Measurements from ENCODE around the gene SLC4A4.

Gene SLC4A4

DNA sequence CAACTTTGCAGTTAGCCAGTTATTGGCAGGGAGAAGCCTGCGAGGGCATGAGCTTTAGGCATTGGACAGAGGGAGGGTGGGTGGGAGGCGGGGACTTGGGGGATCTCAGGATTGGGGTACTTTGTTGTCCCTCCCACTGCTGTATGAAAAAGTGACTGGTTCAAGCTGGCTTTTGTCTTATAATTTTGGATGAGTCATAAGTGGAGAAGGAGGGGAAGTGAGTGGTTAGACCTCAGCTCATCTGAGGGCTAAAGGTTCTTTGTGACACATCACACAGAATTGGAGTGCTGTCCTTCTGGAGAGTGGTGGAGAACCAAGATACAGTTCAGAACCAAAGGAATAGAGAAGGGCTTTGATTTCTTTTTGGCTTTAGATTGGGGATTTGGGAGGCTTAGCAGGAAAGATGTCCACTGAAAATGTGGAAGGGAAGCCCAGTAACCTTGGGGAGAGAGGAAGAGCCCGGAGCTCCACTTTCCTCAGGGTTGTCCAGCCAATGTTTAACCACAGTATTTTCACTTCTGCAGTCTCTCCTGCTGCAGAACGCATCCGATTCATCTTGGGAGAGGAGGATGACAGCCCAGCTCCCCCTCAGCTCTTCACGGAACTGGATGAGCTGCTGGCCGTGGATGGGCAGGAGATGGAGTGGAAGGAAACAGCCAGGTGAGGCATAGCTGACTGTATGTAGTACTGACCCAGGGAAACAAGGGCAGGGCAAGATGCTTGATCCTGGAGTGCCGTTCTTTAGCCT lies at the start of gene SLC4A4:
TSS of gene SLC4A4 (plus strand) at position 175 of the 748 bp plus-strand sequence.
- DNase-seq = no peak

GRCh38 chr4:71290074-71290473 lies 48.7 kb upstream of the SLC4A4 start:
- DNase-seq = no peak

DNA sequence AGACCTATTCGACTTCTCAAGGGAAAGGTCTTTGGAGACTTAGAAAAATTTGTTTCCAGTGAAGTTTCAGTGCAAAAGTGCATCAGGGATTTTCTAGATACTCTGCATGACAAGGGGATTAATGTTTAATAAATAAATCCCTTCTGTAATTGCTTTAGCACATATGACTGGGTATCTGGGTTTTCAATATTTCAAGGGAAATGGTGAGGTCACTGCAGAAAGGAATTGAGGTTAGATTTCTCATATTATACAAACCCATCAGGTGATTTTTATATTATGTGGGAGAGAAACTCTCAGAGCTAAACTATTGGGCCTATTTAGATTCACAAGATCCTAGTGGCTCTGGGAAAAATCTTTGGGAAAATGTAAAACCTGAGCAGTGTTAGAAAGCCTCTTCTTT lies 48.3 kb upstream of the SLC4A4 start:
- no peak for DNase-seq

DNA sequence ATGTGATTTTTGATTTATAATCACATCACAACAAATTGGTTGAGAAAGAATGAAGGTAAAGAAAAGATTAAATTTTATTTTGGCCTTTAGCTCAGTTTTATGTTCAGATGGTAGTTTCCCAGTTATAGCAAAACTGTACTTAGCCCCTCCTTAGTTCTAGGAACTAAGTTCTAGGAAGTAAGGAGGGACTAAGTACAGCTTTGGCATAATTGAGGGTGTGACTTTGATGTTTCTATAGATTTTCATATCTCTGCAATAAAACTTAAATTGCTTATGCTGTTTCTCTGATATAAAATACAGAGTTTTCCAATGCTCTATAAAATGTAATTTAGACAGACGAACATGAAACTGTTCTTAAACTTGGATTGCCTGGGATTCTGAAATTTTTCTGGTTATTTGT lies 46.6 kb upstream of the SLC4A4 start:
- DNase-seq = no peak

DNA sequence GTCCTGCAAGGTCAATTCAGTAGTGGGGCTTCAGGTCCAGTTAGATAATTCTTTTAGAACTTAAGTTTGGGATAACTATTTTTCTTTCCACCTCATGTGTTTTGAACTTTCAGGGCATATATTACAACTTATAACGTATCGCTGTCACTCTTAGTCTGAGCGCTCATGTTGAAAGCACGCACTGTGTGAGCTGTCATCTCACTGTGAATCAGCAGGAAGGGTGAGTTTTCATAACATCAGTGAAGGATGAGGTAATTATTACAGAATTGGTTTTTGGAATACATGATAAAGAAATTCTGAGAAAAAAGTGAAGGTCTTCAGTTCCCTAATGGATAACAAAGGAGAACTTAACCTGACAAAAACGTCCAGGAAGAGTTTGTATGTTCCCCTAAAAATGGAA lies 45.1 kb upstream of the SLC4A4 start:
- DNase-seq = no peak

DNA sequence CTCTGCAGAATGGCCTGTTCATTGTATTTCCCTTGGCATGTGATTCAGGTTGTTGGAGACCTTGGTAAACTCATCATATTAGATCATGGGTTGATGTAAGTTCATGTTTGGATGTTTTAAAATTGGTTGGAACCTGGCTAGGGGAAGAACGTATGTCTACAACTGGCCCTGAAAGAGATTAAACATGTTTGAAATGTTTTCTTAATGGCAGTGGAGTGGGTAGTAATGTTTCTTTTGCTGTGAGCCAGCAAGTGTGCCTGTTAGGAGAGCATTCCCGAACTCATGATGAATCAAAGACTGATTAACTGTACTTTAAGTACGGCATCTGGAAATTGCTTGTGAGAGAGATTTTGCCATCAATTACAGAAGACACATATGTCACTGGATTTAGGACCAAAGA lies 44.5 kb upstream of the SLC4A4 start:
- DNase-seq = no peak

DNA sequence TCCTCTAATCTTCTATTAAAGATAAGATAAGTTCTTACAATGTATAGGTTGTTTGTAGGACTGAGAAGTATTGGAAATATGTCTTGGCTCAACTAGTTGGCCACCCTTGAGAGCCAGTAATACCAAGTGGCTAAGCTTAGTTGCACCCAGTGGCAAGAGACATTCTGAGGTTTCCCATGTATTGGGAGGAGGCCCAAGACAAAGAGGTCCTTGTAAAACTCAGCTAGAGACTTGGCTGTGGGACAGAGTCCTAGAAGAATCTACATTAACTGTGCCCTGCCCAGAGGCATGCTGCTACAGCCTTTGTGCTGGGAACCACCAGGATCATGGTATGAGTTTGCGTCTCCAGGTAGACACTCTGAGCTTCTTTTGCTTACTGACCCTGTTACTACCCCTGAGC lies 41.9 kb upstream of the SLC4A4 start:
- no peak for DNase-seq

DNA sequence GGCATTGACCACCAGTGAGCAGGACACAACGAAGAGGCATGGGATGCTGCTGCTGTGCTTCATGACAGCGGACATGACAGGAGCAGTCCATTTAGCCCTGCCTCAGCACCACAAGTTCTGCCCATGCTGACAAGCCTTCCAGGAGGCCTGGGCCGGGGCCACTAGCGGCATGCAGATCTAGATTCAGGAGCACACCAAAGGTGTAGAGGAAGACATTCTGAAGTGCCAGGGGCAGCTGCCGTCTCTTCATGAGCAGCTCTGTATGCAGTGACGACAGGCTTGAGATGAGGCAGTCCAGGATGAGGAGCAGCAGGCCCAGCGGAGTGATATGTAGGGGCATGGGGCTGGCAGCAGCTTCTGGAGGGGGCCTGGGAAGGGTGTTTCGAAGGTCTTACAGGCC lies 38.5 kb upstream of the SLC4A4 start:
- no peak for DNase-seq

- no peak for DNase-seq
These were observed 37.9 kb upstream of the SLC4A4 start for GRCh38 chr4:71300964-71301363.

DNA sequence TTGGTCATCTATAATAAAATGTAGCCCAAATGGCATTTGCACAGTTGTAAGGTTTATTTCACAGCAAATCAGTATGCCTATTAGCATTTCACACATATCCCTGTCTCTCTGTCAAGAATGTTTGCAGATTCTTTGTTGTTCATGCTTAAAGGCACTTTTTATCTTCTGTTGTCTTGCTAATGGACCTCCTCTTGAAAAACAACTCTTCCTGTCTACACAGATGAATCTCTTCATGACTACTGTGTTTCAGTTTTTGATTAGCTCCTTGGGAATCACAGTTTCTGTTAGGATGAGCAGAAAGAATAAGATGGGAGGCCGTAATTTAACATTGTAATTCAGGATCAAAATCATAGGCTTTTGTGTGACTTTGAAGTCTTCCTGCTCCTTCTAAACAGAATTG lies 35.5 kb upstream of the SLC4A4 start:
- DNase-seq = no peak

GRCh38 chr4:71303850-71304249 lies 35.0 kb upstream of the SLC4A4 start:
- DNase-seq = no peak

DNA sequence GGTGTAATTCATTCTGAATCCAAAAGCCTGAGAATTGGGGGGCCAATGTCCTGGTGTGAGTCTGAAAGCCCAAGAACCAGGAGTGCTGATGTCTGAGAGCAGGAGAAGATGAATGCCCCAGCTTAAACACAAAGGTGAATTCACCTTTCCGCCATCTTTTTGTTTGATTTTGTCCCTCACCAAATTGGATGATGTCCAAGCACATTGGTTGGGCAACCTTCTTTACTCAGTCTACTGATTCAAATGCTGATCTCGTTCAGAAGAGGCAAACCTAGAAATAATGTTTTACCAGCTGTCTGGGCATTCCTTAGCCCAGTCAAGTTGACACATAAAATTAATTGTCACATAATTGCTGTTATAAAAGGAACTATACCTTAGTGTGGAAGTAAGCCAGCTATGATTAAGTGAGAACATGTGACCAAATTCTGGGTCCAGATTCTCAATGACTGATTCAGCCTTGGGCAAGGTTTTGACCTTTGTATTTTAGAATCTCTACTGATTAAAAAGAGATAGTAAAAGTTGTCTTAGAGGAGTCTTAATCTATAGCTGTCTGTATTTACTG lies 34.5 kb upstream of the SLC4A4 start:
- no peak for DNase-seq

DNA sequence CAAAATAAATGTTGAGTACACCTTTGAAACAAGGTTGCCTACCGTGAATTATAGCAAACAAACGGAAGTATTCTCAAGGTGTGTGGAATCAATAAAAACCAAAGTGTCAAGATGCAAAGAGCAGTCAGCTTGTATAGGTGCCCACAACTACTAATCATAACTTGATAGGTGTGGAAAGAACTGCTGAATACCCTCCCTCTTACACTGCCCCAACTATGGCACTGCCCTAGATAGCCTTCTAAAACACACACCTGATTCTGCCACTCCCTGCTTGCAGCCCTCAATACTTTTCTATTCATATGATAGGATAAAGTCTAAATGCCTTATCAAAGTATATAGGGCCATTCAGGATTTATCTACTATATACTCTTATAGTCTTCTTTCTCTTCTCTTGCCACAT lies 31.1 kb upstream of the SLC4A4 start:
- no peak for DNase-seq

DNA sequence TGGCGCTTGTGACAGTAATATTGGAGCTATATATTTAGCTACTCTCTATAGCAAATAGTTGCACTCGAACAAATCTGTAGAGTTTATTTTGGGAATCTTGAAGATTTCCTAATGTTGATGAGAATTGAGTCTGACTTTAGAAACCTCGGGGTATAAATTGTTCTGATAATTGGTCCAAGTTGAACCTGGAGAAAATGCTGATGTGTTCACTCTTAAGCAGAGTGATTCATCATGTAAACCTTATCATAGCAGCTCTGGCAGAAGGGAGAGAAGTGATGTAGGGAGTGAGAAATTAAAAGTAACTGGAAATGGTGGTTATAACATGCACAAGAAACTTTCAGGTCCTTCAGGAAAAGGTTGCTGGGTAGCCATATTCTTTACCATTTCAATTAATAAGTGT lies 16.4 kb upstream of the SLC4A4 start:
- DNase-seq = no peak

DNA sequence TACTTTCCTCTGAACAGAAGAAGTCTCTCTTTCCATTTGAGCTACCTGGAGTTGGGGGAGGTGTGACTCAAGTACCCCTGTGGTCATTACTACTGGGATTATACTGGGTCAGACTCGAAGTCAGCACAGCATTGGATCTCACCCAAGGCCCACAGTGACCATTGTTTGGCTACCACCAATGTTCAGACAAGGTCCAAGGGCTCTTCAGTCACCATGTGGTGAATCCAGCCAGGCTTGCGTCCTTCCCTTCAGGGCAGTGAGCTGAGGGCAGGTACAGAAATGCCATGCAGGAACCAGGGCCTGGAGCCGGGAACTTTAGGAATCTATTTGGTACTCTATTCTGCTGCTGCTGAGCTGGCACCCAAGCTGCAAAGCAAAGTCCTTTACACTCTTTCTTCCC lies 5.5 kb upstream of the SLC4A4 start:
- no peak for DNase-seq

DNA sequence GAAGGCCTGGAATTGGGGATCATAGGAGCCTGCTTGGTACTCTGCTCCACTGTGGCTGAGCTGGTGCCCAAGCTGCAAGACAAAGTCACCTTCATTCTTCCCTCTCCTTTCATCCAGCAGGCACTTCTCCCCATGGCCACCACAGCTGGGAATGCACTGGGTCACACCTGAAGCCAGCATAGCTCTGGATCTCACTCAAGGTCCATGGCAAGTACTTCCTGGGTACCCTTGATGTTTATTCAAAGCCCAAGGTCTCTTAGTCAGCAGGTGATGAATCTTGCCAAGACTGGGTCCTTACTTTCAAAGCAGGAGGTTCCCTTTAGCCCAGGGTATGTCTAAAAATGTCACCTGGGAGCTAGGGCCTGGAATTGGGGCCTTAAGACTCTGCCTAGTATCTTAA lies 4.9 kb upstream of the SLC4A4 start:
- DNase-seq = no peak

DNA sequence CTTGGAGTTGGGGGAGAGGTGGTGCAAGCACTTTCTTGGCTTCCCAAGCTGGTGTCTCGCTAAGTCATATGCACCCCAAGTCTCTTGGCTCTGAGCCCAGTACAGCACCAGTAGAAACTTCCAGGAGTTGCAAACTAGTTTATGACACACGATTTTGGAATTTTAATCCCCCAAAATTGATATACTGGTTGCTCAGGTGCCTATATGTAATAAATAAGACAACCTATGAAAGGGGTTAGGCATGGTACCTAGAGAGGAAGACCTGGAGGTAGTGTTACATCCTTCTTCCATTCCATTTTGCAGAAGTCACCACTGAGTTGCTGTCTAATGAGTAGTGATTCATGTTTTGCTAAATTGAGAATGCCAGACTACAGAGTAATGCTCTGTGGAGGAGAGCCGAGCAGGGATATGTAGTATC lies 4.3 kb upstream of the SLC4A4 start:
- no peak for DNase-seq

DNA sequence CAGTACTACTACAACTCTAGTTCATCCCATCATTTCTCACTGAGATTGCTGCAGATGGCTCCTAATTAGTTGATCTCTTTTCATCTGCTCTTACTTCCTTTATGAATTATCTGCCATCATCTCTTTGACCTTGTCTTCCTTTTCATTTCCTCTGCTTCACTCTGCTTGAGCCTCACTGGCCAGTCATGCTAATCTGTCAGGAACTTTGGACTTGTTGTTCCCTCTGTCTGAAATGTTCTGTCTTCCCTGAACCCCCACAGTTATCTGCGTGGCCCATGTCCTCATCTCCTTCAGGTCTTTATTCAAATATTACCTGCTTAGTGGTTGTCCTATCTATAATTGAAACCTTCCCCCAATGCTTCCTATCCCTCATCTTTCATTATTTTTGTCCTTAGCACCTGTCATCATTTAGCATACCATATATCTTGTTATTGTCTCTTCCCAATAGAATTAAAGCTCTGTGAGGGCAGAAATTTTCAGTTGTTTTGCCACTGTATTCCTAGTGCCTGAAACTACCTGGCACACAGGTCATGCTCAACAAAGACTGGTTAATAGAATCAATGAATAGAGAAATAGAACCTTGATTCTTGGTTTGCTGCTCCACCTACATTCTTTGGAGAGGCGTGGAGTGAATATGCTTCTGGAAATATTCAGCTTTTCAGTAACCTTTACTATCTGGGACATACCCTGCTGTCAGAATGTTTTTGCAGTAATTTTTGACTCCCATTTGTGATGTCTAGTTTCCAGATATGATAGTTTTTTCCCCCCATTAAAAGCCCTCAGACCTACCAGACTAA lies 5.0 kb downstream of the SLC4A4 start:
- DNase-seq = no peak

DNA sequence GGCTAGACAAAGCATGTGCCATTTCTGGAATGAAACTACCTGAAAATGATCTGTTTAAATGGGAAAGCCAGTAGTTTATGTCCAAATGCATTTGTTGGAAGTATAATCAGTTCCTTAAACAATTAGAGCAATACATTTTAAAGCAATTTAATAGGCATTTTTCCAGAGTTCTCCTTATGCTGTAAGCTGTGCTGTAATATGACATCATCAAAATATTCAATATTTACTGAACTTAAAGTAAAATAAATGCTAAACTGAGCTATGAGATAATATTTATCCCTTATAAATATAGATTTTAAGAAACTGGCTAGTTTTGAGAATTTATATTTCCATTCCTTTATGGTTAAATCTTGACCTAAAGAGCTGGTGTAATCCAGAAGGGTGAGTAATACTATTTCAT lies 7.9 kb downstream of the SLC4A4 start:
- DNase-seq = no peak

GRCh38 chr4:71348586-71348985 lies 9.8 kb downstream of the SLC4A4 start:
- DNase-seq = no peak

DNA sequence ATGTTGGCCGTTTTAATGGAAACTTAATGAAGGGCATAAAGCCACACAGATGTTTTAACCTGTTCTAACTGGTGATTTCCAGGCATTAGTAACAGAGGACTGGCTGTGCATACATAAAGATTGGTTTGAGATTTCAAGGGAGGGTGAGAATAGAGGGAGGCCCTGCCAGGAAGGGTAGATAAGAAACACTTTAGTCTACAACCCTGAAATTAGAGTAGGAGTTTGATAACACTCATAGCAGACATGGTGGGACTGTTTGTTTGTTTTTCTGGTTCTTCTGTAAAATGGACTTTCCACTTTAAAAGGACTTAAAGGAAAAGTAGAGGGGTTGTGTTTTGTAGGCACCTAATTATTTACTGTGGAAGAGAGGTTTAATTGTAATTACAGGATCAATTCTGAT lies 16.2 kb downstream of the SLC4A4 start:
- DNase-seq = no peak

GRCh38 chr4:71355971-71356370 lies 17.2 kb downstream of the SLC4A4 start:
- no peak for DNase-seq

- no peak for DNase-seq
These were observed 18.3 kb downstream of the SLC4A4 start for GRCh38 chr4:71356924-71357663.

DNA sequence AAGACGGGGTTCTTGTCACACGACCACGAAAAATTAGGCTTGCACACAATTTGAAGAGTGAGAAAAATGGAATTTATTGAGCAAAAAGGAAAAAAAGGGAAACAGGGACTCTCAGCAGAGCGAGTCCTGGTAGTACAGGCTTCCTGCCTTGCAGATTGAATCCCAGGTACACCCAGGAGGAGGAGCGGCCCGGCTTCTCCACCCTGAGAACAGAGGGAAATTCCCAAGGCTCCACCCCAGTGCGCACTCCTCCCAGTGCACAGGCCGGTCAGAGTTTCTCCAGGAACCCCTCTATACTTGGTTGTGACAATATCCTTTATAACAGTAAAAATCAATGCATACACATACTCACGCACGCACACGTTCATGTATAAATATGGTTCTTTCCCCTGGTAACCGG lies 22.0 kb downstream of the SLC4A4 start:
- DNase-seq = no peak
